ENCODE data around the gene RPL32.

RPL32 gene

DNA sequence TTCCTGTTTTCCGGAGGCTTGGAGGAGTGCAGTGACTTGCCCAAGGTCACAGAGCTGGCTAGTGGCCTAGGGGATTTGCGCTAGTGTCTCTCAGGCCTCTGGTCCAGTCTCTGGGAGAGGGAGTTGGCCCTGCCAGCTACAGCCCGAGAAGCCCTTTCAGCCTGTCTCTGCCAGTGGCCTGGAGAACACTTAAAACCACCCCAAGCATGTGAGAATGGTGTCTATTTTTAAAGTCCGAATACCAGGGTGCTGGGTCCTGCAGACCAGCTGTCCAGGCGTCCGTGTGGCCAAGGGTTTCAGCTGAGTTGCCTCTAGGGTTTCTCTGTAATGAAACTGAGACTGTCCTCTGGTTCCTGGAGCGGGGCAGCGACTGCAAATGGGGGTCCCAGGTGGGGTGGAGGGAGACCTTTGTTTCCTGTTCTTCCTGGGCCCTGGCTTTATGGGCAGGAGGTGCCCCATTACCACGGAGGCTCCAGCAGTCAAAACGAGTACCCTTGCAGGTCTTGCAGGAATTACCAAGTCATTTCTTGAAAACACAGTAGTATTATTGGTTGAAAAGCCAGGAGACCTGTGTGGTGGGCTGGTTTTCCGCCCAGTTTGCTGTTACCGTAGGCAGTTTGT is 42.7 kb downstream of the RPL32 start:
- H3K9me3 ChIP-seq (ENCODE audit: severe bottlenecking): no peaks in the 10 kb centered on the region
- no peak overlapping the region for H3K4me3 ChIP-seq (ENCODE audit: low read depth, low read length)
- DNase-seq: no peak
- H3K27me3 ChIP-seq (ENCODE audit: insufficient read depth, low read depth, severe bottlenecking): no peaks in the 10 kb centered on the region
- H3K27ac ChIP-seq: no peak overlapping the region
- peaks cover 6% of the 10 kb centered on the region for H3K36me3 ChIP-seq
- TF ChIP-seq, protein P1, sequence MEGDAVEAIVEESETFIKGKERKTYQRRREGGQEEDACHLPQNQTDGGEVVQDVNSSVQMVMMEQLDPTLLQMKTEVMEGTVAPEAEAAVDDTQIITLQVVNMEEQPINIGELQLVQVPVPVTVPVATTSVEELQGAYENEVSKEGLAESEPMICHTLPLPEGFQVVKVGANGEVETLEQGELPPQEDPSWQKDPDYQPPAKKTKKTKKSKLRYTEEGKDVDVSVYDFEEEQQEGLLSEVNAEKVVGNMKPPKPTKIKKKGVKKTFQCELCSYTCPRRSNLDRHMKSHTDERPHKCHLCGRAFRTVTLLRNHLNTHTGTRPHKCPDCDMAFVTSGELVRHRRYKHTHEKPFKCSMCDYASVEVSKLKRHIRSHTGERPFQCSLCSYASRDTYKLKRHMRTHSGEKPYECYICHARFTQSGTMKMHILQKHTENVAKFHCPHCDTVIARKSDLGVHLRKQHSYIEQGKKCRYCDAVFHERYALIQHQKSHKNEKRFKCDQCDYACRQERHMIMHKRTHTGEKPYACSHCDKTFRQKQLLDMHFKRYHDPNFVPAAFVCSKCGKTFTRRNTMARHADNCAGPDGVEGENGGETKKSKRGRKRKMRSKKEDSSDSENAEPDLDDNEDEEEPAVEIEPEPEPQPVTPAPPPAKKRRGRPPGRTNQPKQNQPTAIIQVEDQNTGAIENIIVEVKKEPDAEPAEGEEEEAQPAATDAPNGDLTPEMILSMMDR (IDR thresholded peaks at IDR 0.05; ENCODE audit: low read depth, low read length): no peak

DNA sequence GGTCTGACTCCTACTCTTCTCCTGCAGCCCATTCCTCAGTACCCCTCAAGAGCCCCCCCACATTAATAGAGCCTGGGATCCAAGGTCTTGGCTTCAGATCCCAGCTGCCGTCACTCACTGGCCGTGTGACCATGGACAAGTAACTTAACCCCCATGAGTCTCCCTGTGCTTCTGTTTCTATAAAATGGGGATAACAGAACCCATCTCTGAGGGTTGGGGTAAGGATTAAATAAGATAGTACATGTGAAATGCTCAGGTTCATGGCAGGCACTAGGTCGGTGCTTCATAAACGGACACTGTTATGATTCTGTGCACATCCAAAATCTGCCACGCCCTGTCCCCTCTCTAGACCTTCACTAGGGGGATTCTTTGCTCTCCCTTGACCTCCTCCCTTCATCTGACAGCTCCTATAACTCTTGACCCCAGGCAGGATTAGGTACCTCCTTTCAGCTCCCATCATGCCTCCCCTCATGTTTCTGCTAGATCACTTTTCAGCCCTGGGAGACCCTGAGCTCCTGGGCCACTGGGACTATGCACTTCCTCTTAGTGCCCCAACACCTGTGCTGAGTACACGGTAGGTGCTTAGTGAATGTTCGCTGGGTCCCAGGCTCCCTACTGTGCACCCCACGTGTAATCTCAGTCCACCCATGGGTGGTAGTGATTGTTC is 43.3 kb downstream of the RPL32 start:
- Histone ChIP-seq H3K4me3 (ENCODE audit: low read depth, low read length) (no peak overlapping the region), H3K36me3 (no peaks in the 10 kb centered on the region), H3K27ac (no peak overlapping the region), H3K27me3 (ENCODE audit: insufficient read depth, low read depth, severe bottlenecking) (no peaks in the 10 kb centered on the region), H3K9me3 (ENCODE audit: severe bottlenecking) (no peaks in the 10 kb centered on the region)
- DNase-seq: no peak
- TF ChIP-seq, protein P1 (IDR thresholded peaks at IDR 0.05; ENCODE audit: low read depth, low read length): no peak

DNA sequence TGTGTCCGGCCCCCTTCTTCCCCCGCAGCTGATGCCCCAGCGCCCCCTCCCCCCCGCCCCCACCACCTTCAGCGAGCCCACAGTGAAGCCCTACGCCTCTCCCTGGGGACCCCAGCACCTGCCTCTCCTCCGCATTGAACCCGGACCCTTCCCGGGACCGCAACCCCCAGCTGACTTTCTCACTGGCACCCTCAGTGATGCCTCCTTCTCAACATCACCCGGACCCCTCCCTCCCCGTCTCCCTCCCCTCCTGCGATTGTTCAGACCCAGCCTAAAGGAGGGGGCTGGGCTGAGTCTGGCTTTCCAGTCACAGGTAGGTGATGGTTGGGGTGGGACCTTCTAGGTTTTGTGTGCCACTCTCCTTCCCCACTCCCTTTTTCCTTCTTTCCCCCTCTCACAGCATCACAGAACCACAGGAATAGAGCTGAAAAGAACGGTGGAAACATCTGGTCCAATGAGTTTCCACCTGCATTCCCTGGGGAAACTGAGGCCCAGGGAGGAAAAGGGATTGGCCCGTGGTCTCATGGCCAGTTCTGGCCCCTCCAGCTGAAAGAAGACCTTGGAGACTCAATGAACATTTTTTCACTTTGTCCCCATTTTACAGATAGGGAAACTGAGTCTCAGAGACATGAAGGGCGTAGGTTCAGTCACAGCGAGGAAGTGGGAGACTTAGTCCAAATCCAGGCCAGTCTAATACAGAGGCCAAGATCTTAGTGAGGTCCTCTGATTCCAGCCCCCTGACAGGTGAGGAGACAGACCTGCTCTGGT is 44.1 kb downstream of the RPL32 start:
- H3K27me3 ChIP-seq (ENCODE audit: insufficient read depth, low read depth, severe bottlenecking): no peaks in the 10 kb centered on the region
- H3K27ac ChIP-seq: no peak overlapping the region
- TF ChIP-seq, protein P1 (IDR thresholded peaks at IDR 0.05; ENCODE audit: low read depth, low read length): no peak
- H3K36me3 ChIP-seq: no peaks in the 10 kb centered on the region
- peak overlapping the region; percentile 54 for H3K4me3 ChIP-seq (ENCODE audit: low read depth, low read length)
- no peaks in the 10 kb centered on the region for H3K9me3 ChIP-seq (ENCODE audit: severe bottlenecking)
- no peak for DNase-seq

DNA sequence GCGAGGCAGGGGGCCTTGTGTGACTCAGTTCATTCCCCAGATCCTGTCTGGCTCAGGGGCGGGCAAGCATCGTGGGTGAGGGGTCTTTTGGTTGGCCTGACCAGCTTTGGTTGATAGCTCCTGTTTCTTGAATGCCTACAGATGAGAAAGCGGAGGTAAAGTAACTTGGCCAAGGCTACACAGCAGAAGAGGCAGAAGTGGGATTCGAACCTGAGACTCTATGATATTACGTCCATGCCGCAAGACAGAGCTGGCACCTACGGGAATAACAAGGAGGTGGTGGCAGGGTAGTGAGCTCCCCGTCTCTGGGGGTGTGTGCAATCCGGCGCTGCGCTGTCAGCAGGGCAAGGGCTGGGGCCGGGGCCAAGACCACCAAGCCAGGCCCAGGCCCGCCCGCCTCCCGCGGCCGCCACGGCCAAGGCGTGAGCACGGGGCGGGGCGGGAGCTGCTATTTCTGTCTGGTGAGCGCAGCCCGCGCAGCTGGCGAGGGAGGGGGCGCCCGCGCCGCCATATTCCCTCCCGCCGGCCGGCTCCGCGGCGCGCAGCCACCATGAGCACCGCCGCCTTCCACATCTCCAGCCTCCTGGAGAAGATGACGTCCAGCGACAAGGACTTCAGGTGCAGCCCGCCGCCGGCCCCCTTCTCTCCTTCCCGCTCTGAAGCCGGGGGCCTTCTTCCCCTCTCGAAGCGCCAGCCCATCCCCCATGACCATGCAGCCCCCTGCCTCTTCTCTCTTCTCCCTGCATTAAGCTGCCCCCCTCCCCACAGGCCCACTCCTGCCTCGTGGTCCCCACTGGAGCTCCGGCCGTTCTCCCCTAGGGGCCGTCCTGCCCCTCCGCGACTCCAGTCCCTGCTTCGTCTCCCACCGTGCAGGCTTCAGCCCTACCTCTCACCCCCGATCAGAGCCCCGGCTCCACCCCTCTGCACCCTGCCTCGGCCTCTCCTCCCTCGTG is 44.9 kb downstream of the RPL32 start, which contains the start of gene CAND2:
Gene CAND2 (plus strand): TSS at position 510 of the 953 bp plus-strand sequence. CDS start 41 bp downstream, at position 551.
- Histone ChIP-seq H3K9me3 (ENCODE audit: severe bottlenecking) (no peaks in the 10 kb centered on the region), H3K27me3 (ENCODE audit: insufficient read depth, low read depth, severe bottlenecking) (no peaks in the 10 kb centered on the region), H3K36me3 (no peaks in the 10 kb centered on the region), H3K4me3 (ENCODE audit: low read depth, low read length) (peak within 1 kb of the TSS; percentile 54), H3K27ac (peak within 1 kb of the TSS; percentile 34)
- TF ChIP-seq, protein P1 (IDR thresholded peaks at IDR 0.05; ENCODE audit: low read depth, low read length): no peak
- DNase-seq: peak; percentile 66

DNA sequence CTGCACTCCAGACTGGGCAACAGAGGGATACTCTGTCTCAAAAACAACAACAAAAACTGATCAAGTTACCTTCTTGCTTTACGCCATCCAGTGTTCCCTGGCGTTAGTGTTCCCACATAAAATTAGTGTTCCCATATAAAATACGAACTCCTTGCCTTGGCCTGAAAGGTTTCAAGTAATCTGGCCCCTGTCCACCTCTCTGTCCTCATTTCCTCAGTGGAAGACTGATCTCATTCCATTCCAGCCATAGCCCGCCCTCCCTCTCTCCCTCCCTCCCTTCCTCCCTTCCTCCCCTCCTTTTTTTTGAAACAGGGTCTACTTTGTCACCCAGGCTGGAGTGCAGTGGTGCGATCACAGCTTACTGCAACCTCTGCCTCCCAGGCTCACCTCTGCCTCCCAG is 47.7 kb downstream of the RPL32 start:
- TF ChIP-seq, protein P1 (IDR thresholded peaks at IDR 0.05; ENCODE audit: low read depth, low read length): no peak
- DNase-seq: no peak
- H3K36me3 ChIP-seq: no peaks in the 10 kb centered on the region
- no peak overlapping the region for H3K27ac ChIP-seq
- H3K9me3 ChIP-seq (ENCODE audit: severe bottlenecking): no peaks in the 10 kb centered on the region
- H3K4me3 ChIP-seq (ENCODE audit: low read depth, low read length): no peak overlapping the region
- H3K27me3 ChIP-seq (ENCODE audit: insufficient read depth, low read depth, severe bottlenecking): no peaks in the 10 kb centered on the region

Measured in WERI-Rb-1 (cell line).